ENCODE data around the gene DDIT4. TPM values are rescaled to one million over a fixed set of nuclear protein-coding genes. Genes with fewer than 3 reads are reported as not detected.

The DDIT4 gene
- total RNA-seq, 1 donor from 2014 or later, result 290 TPM

DNA sequence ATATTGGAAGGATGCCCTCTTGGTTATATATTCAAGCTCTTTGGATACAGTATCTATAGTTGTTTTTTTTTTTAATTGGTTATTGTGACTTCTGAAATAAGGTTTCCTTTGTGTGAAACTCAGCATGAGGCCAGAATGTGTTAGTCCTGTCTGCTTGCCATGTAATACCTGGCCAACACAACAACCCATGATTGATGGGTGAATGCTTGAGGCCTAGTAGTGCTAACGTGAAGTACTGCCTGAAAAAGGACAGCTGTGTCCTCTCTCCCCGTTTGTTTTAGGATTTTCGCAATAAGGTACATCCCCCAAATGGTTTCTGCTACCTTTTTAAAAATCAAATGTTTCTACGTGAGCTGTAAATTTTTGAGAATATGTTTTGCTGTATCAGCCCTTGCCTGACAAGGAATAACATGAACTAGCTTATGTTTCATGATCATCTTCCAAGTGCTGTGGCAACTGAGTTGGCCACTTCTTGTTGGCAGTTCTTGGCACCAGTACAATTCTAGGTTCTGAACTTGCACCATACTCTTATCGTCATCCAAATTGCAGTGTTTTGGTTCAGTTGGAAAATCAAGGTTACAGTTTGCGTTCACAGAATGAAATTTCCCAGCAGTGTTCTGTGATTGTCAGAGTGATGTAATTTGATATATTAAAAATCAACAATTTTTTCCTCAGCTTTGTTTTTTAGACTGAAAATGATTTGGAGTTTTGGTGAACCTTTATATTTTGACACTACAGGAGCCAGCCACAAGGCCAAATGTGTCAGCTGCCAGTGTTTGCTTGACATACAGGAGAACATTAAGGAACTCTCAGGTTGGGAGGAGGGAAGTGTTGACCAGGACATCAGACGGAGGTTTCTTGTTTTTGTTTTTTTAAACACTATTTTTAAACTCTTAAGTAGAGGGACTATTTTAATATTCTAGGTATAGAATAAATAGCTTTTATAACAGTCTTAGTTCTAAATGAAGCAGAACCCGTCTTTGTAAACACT lies 44.2 kb upstream of the DDIT4 start:
- Mint-ChIP-seq H3K9me3 (ENCODE audit: unreplicated experiment) (no peaks in the 10 kb centered on the region), H3K4me3 (ENCODE audit: unreplicated experiment) (no peak overlapping the region), H3K4me1 (ENCODE audit: unreplicated experiment) (peaks cover 28% of the 10 kb centered on the region), H3K27me3 (ENCODE audit: unreplicated experiment) (no peaks in the 10 kb centered on the region), H3K36me3 (ENCODE audit: unreplicated experiment) (peaks cover 22% of the 10 kb centered on the region), H3K27ac (ENCODE audit: unreplicated experiment) (peak overlapping the region; percentile 96)
- TF ChIP-seq, protein P1, sequence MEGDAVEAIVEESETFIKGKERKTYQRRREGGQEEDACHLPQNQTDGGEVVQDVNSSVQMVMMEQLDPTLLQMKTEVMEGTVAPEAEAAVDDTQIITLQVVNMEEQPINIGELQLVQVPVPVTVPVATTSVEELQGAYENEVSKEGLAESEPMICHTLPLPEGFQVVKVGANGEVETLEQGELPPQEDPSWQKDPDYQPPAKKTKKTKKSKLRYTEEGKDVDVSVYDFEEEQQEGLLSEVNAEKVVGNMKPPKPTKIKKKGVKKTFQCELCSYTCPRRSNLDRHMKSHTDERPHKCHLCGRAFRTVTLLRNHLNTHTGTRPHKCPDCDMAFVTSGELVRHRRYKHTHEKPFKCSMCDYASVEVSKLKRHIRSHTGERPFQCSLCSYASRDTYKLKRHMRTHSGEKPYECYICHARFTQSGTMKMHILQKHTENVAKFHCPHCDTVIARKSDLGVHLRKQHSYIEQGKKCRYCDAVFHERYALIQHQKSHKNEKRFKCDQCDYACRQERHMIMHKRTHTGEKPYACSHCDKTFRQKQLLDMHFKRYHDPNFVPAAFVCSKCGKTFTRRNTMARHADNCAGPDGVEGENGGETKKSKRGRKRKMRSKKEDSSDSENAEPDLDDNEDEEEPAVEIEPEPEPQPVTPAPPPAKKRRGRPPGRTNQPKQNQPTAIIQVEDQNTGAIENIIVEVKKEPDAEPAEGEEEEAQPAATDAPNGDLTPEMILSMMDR (IDR thresholded peaks at IDR 0.05), result no peak
- DNase-seq (ENCODE audit: extremely low spot score, unreplicated experiment), result no peak

DNA sequence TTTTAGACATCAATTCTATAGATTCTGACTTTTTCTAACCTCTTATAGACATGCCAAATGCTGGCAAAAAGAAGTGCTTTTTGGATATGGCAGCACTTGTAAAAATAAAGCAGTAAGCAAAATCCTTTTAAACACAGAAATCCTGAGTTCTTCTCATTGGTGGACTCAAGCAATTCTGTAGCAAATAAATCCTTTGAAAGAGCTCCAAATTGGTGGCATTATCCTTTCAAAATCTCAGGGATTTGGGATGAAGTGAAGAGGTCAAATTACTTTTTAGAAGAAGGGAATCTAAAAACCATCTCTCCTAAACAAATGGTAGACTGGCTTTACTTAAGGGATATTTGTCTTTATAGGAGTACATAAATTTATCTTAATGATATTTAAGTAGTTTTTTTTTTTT lies 40.1 kb upstream of the DDIT4 start:
- no peaks in the 10 kb centered on the region for H3K27me3 Mint-ChIP-seq (ENCODE audit: unreplicated experiment)
- H3K4me1 Mint-ChIP-seq (ENCODE audit: unreplicated experiment), result peaks cover 27% of the 10 kb centered on the region
- H3K36me3 Mint-ChIP-seq (ENCODE audit: unreplicated experiment), result peaks cover 26% of the 10 kb centered on the region
- DNase-seq (ENCODE audit: extremely low spot score, unreplicated experiment), result no peak
- no peaks in the 10 kb centered on the region for H3K9me3 Mint-ChIP-seq (ENCODE audit: unreplicated experiment)
- no peak overlapping the region for H3K4me3 Mint-ChIP-seq (ENCODE audit: unreplicated experiment)
- H3K27ac Mint-ChIP-seq (ENCODE audit: unreplicated experiment), result no peak overlapping the region
- TF ChIP-seq, protein P1 (IDR thresholded peaks at IDR 0.05), result no peak

DNA sequence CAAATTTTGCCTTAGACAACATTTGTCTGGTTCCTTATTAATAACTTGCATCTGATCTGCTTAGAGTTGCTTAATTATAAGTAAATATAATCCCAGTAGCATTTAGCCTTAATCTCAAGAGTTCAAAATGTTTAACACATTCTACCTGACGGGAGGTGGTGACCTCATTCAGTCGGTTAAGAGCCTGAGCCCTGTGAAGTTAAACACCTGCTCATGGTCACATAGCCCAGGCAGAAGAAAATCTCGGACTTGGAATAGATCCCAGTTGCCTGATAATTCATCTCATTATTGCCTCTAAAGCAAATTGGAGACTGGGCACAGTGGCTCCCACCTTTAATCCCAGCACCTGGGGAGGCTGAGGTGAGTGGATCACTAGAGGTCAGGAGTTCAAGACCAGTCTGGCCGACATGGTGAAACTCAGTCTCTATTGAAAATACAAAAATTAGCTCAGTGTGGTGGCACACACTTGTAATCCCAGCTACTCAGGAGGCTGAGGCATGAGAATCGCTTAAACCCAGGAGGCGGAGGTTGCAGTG lies 39.1 kb upstream of the DDIT4 start:
- Mint-ChIP-seq H3K4me3 (ENCODE audit: unreplicated experiment) (no peak overlapping the region), H3K36me3 (ENCODE audit: unreplicated experiment) (peaks cover 26% of the 10 kb centered on the region), H3K27me3 (ENCODE audit: unreplicated experiment) (no peaks in the 10 kb centered on the region), H3K4me1 (ENCODE audit: unreplicated experiment) (peaks cover 19% of the 10 kb centered on the region), H3K27ac (ENCODE audit: unreplicated experiment) (no peak overlapping the region), H3K9me3 (ENCODE audit: unreplicated experiment) (no peaks in the 10 kb centered on the region)
- TF ChIP-seq, protein P1 (IDR thresholded peaks at IDR 0.05), result no peak
- DNase-seq (ENCODE audit: extremely low spot score, unreplicated experiment), result no peak

DNA sequence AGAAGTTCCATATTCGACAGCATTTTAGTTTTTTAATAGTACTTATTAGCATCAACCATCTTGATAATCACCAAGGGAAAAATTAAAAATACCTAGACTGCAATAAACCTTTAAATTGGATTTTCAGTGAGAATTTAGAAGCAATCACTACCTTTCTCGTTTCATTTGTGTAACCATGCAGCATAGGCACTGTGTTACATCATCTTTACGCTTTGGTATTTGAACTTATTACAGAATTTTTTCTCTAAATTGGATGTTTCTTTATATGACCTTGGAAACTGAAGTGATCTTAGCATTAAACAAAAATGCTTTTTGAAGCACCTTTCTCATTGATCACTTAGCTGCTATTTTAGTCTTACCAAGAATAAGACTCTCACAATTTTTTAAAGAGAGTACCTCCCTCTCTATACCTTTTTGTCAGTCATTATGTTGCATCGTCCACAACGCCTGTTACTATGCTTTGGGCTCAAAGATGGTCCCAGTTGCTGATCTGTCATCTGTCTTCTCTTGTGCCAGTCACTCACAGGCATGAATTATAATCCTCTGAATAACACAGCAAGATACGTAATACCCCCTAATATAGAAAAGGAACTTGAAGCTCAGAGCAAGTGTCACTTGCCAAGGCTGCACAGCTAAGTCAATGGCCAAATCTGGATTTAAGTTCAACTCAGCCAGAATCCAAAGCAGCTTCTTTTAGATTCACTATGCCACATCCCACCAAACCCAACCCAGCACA lies 38.0 kb upstream of the DDIT4 start:
- DNase-seq (ENCODE audit: extremely low spot score, unreplicated experiment), result no peak
- H3K4me1 Mint-ChIP-seq (ENCODE audit: unreplicated experiment), result peaks cover 13% of the 10 kb centered on the region
- H3K36me3 Mint-ChIP-seq (ENCODE audit: unreplicated experiment), result peaks cover 24% of the 10 kb centered on the region
- no peaks in the 10 kb centered on the region for H3K27me3 Mint-ChIP-seq (ENCODE audit: unreplicated experiment)
- no peaks in the 10 kb centered on the region for H3K9me3 Mint-ChIP-seq (ENCODE audit: unreplicated experiment)
- H3K27ac Mint-ChIP-seq (ENCODE audit: unreplicated experiment), result no peak overlapping the region
- no peak overlapping the region for H3K4me3 Mint-ChIP-seq (ENCODE audit: unreplicated experiment)
- TF ChIP-seq, protein P1 (IDR thresholded peaks at IDR 0.05), result no peak

Measured in osteocyte (in vitro differentiated cells).